Thyroid gland (tissue), 4 donors: Measurements from ENCODE around the gene PDE4B.

Source experiments
- CTCF ChIP-seq, 6 experiments: fragments of 200-600 bp in 3 of 6; fragments of 450-650 bp in 3 of 6; sonication (generic) in 3 of 6; IDR thresholded peaks; one replicate each; pipeline ENCODE4 v1.5.1; 2016 to 2019; ENCODE audit warnings: antibody characterized with exemption in 6 of 6, mild to moderate bottlenecking in 2 of 6, inconsistent platforms in 1 of 6, moderate library complexity in 1 of 6
- POLR2A ChIP-seq, 2 donors: fragments of 450-650 bp; IDR thresholded peaks; one replicate each; pipeline ENCODE4 v1.6.1; 2017; ENCODE audit warnings: antibody characterized with exemption in 2 of 2, mild to moderate bottlenecking in 2 of 2, moderate library complexity in 1 of 2

DNA sequence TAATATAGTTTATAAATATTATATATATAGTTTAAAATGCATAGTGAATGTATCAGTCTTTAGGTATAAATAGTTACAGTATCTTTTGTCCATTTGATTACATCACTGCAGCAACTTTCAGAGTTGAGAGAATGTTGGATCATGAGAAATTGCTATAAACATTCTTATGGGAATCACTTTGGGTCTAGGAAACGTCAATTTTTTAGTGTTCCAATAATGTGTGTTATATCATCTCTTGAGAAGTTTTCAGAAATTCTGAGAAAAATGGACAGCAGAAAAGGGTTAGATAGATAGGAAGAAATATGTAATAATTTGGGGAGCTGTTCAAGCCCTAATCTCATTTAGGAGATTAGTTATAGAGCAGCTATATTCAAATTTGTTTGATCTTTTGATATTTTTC, 556.1 kb downstream of the PDE4B start:
- TF ChIP-seq POLR2A (IDR thresholded peaks at IDR 0.05), result no peak
- no peak for TF ChIP-seq CTCF (IDR thresholded peaks at IDR 0.05)
